ENCODE data around the gene PIGZ.

PIGZ gene, protein sequence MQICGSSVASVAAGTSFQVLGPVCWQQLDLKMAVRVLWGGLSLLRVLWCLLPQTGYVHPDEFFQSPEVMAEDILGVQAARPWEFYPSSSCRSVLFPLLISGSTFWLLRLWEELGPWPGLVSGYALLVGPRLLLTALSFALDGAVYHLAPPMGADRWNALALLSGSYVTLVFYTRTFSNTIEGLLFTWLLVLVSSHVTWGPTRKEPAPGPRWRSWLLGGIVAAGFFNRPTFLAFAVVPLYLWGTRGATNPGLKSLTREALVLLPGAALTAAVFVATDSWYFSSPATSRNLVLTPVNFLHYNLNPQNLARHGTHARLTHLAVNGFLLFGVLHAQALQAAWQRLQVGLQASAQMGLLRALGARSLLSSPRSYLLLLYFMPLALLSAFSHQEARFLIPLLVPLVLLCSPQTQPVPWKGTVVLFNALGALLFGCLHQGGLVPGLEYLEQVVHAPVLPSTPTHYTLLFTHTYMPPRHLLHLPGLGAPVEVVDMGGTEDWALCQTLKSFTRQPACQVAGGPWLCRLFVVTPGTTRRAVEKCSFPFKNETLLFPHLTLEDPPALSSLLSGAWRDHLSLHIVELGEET

DNA sequence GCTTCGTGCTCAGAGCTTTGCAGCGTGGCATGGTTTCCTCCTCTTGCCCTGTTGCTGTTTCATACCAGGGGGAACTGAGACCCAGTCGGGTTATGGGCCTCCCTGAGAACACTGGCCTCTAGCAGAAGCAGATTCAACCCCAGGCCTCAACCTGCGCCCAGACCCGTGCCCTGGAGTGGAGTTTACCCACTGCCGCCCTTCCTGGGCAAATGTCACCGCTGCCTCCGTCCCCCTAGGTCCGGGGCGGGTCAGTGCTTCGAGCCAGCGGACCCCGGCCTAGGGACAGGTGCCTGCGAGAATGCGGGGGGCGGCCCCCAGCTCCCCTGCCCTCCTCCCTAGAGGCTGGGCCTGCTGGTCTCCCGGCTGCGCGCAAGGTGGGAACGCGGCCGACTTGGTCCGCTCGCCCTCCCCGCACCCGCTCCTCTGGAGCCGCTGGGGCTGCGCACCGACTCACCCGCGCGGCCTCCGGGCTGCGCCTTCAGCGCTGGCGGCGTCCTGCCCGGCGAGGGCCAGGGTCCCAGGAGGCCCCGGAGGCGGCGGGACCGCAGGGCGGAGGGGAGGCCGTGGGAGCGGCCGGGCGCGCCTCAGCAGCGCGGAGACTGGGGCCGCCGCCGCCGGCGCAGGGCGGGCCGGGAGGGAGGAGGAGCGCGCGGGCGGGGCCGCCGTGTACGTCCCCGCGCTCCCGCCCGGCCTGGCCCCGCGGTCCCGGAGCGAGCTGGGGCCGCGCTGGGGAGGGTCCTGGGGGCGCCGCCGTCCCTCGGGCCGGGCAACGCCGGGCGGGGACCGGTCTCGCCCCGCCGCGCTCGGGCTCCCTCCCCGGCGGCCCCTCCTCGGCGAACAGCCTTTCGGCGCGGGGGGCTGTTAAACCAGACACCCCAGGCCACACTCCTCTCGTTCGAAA, at the start of gene PIGZ:
PIGZ (minus strand) TSS at position 601 of the 901 bp plus-strand sequence. CDS start 16,802 bp downstream, outside the sequence.
- peak; percentile 61 for DNase-seq

DNA sequence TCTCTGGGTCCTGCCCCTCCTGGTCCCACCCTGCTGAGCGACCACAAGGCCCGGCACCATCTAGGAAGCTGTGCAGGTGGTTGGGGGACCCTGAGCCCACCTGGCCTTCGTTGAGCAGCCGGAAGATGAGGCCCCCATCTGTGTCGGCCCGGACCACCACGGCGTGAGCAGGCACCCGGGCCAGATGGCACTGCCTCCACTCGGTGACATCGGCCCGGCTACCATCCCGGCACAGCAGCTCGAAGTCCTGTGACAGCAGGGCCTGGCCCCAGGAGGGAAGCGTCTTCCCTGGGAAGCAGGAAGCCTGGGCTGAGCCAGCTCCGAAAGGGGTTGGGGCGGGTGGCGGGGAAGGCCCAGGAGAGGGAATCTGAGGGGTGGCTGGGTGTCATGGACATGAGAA, 48.4 kb upstream of the PIGZ start:
- DNase-seq: no peak

DNA sequence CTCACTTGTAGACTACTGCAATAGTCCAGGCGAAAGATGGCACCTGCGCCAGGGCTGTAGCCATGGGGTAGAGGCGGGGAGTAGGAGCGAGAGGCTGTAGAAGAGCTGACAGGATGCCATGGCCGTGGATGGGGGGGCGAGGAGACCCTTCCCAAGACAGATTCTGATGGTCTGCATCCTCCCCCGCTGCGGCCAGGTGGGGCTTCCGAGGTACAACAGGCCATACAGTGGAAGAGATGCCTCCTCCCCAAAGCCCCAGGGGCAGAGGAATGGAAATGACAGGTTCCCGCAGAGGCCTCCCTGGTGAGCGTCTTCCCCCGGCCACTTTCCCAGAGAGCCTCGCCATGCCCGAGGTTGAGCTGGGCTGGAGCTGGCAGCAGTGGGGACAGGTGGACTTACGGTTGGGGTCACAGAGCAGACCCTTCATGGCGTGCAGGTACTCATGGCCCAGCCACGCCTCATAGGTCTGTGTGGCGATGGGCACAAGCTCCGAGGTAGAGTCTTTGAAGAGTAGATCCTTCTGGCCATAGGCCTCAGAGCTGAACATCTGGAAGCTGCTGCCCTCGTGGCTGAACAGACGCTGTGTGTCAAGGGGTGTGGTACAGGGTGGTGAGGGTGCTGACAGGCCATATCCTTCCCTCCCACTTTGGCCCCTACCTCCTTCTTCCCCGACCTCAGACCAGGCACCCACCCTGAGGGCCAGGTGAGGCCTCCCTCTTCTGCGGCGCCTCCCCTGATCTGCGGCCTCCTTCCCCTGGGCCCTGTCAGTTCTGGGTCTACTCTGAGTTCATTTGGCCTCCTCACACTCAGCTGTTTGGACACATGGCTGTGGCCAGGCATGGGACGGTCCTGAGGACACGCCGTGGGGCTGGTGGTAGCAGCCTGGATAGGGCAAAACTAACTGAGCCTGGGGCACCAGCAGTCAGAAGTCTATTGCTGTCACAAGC, 47.4 kb upstream of the PIGZ start:
- no peak for DNase-seq

DNA sequence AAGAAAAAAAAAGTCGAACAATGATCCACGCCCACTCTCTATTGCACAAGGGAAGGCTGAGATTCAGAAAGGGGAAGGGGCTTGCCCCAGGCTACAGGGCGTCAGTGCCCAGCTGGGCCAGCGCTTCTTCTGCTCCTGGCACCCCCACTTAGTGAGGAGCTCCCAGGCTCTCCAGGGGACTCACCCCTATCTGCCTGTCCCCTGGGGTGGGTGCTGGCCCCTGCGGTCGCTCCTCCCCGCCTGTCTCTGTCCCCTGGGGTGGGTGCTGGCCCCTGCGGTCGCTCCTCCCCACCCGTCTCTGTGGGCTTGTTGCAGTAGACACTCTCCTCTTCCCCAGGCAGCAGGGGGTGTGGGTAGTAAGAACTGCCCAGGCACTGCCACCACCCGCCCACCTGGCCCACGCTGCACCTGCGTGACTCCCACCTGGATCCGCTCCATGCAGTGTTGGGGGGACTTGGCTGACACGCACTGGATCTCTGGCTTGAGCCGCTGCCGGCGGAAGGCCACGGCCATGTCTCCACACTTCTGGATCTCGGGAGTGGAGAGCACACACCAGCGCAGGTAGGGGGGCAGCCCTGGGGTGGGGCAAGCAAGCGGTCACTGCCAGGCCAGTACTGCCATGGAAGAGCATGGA, 46.4 kb upstream of the PIGZ start:
- DNase-seq: no peak

DNA sequence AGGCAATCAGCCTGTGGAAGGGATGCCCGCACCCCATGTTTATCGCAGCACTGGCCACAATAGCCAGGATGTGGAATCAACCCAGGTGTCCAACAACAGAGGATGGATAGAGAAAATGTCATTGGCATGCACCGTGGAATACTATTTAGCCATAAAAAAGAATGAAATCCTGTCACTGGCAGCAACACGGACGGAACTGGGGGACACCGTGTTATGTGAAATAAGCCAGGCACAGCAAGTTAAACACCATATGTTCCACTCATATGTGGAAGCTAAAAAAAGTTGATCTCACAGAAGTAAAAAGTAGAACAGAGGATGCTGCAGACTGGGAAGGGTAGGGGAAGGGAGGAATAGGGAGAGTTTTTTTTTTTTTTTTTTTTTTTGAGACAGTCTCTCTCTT, 45.4 kb upstream of the PIGZ start:
- no peak for DNase-seq

DNA sequence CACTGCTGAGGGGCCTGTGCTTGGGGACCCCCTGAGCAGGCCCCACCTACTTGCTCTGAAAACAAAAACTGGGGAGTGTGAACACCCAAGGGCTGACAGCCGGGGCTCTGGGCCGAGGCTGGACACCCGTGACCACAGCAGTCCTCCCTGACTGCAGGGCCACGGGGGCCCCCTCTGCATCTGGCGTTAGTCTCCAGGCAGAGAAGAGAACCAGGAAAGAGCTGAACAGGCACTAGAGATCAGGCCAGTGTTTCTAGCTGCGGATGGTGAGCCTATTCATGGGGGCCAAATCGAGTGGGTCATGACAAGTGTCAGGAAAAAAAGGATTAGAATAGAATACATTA, 43.9 kb upstream of the PIGZ start:
- no peak for DNase-seq

DNA sequence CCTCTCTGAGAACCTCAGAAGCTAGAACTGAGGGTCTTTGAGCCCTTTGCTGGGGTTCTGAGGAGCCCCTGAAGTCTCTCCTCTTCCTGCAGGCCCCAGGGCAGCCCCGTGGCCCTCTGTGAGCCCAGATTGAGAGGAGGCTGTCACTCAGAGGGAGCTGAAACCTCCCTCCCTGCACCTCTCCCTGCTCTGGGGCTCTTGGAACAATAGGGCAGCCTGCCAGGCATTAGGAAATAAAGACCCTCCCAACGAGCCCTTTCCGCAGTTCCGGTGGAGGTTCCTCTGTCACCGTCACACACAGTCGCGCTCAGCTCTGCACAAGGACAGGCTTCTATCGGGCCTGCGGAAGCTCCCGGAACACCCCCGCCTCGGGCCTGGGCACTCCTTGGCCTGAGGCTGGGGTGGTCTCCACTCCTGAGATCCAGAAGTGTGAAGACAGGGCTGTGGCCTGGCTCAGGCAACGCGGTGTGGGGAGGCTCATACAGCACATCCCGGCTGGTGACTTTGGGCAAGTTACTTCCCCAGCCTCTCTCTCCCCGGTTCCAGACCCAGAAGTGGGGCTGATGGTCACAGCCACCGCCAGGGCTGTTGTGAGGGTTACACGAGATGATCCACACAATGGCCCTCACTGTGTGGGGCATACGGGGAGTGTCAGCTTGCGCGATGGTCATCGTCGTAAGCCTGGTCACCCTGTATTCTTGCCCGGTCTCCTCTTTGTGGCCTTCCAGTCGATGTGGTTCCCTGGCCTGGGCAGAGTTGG, 43.3 kb upstream of the PIGZ start:
- no peak for DNase-seq

DNA sequence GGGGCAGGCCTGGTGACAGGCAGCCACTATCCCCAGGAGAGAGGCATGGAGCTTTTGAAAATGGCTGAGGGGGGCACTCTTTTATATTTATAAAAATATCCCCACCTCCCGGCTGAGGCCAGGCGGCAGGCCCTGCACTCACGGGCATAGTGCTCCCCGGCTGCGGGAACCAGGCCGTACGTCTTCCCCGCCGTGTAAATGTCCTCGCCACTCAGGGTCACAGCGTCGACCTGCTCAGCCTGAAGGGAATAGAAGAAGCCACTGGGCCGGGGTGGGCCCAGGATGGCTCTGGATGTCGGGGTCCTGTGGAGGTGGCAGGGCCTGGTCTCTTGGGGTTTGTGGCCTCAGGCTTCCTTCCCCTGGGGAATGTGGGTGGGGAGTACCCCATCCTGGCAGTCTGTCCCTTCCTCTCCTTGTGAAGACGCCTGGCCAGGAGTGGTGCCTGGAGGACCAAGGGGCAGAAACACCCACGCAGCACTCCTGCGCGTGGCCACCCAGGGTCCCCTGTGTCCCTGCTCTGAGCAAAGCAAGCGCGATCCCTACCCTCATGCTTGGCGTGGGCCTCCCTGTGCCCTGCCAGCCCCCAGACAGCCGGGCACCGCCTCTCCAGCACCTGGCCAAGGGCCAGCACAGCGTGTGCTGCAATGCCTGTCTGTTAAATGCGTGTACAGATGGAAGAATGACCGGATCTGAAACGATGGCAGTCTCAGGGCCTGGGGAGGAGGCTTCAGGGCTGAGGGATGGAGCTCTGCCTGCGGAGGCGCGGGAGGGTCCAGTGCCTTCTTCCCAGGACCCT, 42.1 kb upstream of the PIGZ start:
- DNase-seq: no peak

DNA sequence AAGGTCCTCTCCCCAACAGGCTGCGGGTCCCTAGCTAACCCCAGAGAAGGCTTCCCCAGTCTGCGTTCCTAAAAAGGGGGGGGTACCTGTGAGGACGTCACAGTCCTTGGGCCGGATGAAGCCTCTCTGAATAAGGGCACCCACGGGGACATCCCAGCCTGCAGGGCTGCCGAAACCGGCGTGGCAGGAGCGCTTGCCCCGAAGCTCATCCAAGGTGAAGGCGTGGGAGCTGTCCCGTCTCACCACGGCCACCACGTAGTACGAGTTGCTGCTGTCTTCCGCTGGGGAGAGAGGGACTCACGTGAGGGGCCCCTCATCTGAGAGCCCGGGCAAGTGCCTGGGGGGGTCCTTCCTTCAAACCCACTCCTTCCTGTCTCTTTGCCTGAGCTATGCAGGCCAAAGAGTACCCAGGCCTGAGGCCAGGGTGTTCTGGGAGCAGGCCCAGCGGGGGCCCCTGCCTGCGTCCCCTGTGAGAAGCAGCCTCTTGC, 40.9 kb upstream of the PIGZ start:
- no peak for DNase-seq

DNA sequence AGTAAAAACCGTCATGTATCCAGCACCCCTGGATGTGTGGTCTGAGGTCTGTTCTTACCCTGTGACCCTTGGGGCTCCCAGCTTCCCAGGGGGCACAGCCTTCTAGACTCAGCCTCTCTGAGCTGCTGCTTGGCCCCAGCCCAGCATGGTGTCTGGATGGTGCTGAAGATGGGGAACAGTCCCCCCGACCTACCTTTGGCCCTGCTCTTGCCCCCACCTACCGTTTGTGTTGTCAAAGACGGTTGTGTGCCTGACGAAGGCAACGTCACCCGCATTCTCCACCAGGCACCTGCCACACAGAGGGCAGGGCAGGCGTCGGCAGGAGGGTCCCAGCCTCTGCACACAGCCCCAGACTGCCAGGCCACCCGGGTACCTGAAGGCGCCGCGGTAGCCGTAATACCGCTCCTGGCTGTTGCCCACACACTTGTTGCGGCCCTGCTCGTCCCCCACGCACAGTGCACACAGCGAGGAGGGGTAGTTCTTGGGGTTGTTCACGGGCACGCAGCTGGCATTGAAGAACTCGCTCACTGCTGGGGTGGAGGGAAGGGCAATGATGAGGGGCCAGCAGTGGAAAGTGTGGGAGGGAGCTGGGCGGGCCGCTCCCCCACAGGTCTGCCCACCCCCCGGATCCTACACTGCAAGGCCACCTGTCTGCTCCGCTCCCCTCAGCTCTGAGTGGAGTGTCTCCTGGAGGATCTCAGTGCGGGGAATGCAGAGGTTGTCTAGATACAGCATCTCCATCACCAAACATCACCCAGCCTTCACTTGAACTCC, 40.0 kb upstream of the PIGZ start:
- DNase-seq: no peak

DNA sequence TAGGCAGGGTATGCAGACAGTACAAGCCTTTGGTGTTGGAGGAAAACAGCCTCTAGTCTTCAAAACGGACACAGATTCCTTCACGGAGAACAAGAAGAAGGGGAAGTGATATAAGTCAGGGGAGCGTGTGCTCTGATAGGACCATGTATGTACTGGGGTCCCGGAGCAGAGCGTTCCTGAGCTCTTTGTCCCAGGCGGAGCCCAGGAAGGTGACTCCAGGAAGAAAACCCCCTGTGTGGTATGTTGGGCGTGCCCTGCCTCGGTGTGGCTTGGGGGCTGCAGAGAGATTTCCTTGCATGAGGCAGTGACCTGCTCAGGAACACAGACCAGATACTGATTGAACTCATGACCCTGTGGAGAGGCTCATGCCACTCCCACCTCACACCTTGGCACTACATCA, 39.3 kb upstream of the PIGZ start:
- no peak for DNase-seq

DNA sequence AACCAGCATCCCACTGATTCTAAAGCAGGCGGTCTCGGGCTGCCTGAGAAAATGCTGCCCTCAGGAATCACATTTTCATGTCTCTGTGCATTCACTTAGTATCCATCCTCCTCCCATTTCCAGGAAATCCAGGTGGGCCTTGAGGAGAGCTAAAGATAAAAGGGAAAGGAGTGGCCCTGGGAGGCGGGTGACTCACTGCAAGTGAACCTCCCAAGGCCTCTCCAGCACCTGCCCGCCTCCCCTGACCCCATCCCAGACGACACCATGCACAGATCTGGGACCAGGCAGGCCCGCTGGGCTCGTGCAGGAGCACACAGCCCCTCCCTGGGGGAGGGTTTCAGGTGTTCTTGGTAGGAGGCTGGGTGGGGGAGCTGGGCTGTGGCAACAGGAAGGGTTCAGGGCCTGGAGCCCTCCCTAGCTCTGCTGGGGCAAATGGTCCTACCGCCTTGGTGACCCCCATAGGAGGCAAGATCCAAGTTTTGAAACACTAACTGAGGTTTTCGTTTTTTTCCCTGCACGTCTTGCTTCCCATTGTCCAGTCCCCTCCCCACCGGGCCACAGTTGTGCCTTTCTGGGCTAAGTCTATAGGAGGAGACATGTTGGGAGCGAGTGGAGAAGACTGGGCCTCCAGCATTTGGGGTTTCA, 38.8 kb upstream of the PIGZ start:
- DNase-seq: no peak

DNA sequence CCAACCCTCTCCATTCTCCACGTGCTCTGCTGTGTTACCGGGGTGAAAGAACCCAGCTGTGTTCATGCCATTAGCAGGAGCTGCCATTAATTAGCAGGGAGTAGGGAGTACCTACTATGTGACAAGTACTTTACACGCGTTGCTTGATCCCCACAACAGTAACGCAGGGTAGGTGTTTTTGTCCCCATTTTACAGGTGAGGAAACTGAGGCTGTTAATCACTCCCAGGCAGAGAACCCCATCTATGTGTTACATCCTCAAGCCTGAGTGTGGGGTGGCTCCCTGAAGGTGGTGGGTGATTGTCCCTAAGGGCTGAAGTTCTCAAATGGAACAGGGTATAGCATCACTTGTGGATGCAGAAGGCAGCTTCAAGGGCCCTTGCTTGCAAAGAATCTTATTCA, 38.2 kb upstream of the PIGZ start:
- no peak for DNase-seq

DNA sequence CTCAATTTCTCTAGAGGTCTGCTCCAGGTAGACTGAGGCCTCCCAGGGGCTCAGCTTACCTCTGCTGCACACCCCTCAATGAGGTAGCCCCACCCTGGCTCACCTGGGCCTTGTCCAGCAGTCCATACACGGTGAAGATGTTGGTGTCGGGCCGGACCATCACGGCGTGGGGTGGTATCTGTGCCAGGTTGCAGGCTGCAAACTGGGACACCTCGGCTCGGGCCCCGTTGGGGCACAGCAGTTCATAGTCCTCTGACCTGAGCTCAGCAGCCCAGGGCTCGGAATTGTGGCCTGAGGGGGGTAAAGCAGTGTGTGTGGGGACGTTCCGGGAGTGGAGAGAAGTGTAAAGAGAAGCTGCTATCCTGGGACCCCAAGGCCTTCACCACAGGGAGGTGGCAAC, 37.8 kb upstream of the PIGZ start:
- no peak for DNase-seq

DNA sequence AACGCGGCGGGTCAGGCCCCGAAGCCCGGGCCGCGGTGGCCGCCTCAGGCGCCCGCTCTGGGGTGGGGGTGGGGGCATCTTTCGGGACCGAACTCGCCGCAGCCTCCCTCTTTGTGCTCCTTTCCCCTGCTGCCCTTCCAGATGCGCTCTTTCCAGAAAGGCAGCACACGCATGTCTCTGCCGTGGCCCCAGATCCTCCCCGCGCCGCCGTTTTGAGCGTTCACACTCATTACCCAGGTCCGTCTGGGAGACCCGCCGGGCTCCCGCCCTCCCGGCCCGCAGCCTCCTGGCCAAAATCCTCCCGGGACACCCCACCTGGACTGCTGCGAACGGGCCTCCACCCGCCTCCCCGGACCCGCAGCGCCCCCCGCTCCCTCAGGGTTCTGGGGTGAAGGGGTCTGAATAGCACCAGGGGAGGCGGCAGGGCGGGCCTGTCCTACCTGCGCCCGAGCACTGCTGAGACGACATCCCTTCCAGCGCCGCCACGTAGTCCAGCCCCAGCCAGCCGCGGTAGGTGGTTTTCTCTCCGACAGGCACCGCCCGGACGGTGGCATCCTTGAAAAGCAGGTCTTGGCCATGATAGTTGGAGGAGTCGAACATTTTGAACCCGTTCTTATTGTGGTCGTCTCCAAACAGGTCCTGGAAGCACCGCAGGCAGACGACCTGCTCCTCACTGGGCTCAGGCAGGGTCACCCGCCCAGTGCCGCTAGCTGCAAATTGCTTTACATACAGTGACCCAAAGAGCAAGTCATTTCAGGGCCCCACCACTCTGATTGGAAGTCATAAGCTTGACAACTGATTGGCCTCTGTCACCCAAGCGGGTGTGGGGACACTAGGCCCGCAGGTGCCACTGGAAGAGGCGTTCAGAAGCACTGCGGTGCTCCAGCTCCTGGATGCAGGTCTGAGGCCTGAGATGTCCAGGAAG, 35.1 kb upstream of the PIGZ start:
- DNase-seq: peak; percentile 36

DNA sequence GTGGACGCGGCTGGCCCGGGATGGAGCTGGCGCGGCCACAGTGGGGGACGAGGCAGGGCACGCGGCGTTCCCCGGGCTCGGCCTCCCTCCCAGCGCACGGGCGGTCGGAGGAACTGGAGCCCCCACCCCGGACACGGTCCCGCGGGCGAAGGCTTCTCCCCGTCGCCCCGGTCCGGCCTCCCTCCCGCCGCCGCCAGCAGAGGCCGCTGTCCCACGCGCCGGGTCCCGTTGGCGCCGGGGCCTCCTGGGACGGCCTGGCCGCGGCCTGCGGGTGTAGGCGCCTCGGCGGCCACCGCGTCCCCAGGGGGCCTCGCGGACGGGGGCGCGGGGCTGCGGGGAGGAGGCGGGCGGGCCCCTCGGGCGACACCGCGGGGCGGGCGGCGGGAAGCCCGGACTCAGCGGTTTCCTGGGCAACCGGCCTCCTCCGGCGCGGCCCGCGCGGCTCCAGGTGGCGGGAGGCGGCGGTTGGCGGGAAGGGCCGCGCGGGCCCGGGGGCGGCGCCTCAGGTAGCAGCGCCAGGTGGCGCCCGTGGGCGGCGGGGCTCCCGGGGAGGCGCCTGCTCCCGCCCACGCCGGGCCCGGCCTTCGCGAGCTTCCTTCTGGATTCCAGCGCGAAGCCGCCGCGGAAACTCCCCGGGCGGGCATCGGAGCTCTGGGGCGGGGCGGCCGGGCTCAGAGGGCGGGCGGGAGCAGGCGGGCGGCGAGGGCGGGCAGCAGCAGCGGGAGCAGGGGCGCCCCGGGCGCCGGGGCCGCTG, 34.2 kb upstream of the PIGZ start:
- peak; percentile 67 for DNase-seq

All from hematopoietic multipotent progenitor cell treated with erythropoietin and hydrocortisone succinate and interleukin-3 and kit ligand, for 8 days (in vitro differentiated cells).